GM19240 (cell line): ENCODE measurements around the gene NLRC3.
A peak's percentile ranks its signal among the peaks of the same experiment; 100 is the strongest.

Experiments used
- DNase-seq: peaks from one replicate; pipeline ENCODE4 v3.0.0; 2011; ENCODE audit warnings: low spot score; ENCODE audit not compliant: insufficient read length

NLRC3 gene

DNA sequence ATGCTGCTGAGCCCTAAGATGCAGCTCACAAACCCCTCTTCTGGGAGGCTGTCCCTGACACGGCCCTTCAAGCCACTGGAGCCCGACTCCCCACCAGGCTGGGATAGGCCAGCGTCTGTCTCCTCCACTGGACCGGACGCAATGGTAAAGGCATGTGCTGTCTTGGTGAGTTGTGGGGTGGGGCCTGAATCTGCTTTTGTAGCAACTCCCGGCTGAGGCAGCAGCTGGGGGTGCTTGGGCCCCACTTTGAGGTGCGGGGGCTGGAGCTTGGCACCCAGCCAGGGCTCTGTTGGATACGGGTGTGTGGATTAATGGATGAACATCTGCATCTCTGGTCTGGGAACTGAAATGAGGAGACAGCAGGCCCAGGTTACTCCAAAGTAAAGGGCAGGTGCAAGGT, 3.5 kb upstream of the NLRC3 start:
- no peak for DNase-seq

GRCh38 chr16:3580251-3580651, 3.0 kb upstream of the NLRC3 start:
- no peak for DNase-seq

DNA sequence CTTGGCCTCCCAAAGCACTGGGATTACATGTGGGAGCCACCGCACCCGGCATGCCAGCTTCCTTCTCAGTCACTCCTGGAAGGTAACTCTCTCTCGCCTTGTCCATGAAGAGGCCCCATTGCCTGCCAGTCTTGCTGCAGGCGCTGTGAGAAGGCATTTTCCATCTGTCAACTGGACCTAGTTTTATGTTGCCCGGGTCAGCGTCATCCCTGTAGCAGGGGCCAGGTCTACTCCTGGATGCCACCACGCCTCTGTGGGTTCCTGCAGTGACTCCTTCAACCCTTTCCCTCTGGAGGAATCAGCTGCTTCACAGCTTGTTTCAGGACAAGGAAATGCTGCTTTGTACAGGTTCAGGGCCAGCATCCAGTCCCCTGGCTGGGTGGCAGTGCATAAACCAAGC, 2.6 kb upstream of the NLRC3 start:
- no peak for DNase-seq

DNA sequence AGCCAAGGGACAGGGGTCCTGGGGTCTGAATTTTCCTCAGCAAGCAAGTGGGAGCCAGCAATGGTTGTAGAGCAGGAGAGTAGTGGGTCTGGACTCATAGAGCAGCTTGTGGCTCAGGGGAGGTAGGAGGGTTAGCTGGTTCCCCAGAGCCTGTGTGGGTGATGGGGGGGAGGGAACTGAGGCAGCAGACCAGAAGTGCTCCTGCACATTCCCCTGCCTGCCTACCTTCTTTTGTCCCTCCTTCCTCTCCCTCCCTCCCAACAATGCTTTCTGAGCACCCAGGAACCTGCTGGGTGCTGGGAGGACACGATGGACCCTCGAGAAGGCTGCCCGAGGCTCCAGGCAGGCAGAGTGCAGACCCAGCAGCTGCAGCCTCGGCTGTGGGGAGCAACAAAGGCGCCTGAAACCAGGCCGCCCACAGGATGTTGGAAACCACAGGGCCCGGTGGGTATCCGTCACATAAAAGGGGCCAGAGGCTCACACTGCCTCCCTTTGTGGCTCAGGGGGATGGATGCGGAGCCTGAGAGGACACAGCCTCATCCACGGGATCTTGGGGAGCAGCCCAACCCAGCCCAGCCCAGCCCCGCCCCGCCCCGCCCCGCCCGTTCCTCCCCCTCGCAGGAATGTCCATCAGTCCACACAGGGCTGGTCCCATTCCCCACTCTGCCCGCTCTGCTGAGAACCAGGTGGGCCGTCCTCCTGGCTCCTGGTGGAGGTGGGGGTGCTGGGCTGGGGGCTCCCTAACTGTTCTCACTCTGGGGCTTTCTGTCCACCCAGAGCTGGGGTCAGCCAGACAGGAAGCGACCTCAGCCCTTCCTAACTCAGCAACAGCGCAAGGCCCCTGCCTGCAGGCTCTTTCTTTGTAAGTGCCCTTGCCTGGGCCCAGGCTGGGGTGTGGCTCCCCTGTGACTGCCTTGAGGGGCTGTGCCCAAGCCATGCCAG, 1.7 kb upstream of the NLRC3 start:
- DNase-seq = peak; percentile 74

- no peak for DNase-seq
Observed at GRCh38 chr16:3578121-3578520, 918 bp upstream of the NLRC3 start.

DNA sequence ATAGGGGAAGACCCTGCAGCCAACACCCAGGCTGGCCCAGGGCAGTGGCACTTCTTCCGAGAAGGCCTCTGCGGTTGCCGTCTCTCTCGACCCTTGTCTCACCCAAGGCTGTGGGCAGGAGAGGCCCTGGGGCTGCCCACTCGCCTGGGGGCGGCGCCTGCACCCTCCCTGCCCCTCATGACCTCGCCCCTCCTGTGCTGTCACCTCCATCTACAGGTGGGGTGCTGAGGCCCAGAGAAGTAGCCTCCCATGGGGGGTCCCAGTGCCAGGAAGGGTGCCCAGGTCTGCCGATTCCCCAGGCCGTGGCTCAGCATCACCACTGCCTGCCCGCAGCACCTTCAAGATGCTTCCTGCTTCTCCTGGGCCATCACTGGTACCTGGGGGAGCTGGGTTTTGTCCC, 992 bp downstream of the NLRC3 start:
- no peak for DNase-seq

DNA sequence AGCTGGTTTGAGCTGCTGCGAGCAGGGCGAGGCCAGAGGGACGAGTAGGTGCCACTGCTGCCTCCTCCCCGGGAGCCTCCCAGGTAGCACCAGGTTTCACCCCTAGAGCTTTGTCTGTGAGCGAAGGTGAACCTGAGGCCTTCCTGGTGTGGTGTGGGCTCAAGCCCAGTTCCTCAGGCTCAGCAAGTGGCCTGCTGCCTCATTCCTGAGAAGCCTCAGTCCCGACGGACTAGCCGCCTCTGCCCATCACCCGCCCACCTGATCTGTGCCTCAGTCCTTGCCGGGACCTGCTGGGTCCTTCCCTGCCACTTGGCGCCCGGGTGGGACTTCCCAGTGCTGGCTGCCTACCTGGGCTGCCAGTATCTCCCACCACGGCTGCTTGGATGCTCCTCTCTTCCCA, 1.7 kb downstream of the NLRC3 start:
- no peak for DNase-seq

GRCh38 chr16:3574195-3574594, 3.0 kb downstream of the NLRC3 start:
- no peak for DNase-seq

DNA sequence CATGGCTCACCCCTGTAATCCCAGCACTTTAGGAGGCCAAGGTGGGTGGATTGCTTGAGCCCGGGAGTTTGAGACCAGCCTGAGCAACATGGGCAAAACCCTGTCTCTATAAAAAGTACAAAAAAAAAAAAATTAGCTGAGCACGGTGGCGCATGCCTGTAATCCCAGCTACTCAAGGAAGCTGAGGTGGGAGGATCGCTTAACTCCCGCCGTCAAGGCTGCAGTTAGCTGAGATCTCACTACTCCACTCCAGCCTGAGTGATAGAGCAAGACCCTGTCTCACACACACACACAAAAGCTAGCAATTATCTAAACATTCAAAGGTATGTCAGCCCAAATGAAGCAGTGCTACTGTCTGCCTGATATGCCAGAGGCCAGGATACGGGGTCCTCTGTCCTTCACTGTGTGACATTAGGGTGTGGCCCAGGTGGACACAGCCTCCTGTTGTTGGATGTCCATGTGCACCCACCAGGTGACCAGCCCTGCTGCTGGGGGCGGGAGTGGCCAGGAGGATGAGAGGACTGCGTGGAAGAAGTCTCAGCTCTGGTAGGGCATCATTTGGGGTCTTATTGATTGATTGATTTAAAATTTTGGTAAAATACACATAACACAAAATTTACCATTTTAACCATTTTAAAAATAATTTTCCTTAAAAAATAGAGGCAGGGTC, 3.9 kb downstream of the NLRC3 start:
- DNase-seq = no peak

DNA sequence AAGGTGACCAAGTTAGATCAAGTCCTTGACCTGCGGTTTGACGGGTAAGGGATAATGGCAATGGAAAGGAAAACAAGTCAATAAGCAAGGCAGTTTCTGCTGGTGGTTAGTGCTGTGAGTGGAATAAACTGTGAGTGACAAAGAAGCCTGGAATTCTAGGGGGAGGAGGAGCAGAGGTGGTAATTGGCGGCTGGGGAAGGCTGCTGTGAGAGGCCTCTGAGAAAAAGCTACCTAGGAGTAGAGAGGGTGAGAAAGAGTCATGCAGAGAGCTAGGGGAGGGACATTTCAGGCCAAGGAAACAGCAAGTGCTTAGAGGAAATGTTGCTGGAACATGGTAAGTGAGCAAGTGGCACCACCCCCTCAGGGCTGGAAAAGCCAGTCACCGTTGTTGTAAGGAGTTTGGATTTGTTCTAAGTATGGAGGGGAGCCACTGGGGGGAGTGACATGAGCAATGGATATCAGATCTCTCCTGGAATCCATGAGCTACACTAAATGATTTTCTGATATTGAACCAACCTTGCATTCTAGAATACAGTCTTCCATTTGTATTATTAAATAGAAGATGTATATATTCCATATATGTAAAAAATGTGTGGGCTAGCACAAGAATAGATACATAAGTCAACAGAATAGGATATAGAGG, 6.7 kb downstream of the NLRC3 start:
- no peak for DNase-seq

GRCh38 chr16:3569851-3570250, 7.4 kb downstream of the NLRC3 start:
- DNase-seq = no peak

DNA sequence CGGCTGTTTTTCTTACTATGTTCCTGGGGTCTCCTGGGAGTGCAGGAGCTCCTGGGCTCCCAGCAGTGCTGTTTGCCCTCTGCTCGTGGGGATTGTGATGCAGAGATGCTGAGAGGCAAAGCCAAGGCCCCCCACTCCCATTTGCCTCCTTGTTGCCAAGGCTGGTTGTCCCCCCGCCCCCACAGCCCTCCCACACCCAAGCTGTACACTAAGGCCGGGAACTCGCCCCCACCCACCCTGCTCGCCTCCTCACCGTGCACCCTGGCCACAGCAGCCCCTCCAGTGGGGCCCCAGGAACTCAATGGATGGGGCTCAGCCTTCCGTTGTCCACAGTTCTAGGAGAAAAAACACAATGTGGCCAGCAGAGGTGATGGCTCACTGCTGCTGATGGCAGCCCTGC, 10.2 kb downstream of the NLRC3 start:
- no peak for DNase-seq

DNA sequence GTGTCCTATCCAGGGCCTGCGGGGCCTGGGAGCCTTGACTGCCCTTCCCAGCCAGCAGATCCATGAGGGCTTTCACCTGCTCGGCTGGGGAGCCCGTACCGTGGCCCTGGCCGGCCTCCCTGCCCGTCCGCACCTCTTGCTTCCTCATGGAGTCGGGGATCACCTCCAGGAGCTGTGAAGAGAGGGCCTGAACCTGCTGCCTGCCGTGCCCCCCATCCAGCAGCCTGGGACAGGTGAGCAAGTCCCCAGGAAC, 12.4 kb downstream of the NLRC3 start:
- no peak for DNase-seq

DNA sequence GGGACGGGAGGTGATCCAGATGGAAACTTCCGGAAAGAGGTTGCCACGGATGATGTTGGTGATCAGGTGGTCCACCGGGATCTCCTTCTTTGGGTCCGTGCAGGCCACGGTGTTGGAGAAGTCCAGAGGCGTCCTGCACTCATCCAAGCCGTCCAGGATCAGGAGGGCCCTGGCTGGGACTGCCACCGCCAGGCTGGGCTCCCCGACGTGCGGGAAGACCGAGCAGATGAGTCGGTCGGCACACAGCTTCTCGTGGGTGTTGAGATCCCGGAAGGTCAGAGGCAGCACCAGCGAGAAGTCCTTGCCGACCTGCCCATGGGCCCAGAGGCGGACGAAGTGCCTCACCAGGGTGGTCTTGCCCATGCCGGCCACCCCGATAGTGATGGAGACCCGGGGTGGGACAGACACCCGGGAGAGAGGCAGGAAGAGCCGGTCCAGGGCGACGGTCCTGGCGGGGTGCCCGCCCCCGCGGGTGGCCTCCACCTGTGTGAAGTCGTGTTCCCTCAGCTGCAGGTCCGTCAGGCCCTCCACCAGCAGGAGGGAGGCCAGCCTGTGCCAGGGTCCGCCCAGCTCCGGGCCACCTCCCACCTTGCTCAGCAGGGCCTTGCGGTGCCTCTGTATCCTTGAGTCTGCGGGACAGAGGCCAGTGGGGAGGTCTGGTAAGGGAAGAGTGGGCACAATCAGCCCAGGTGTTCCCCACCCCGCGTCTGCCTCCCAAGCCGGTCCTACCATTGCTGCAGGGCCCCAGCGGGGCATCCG, 12.9 kb downstream of the NLRC3 start:
- DNase-seq = no peak

GRCh38 chr16:3562914-3563480, 14.2 kb downstream of the NLRC3 start:
- DNase-seq = no peak

- DNase-seq = no peak
Observed at GRCh38 chr16:3561626-3562025, 15.6 kb downstream of the NLRC3 start.

DNA sequence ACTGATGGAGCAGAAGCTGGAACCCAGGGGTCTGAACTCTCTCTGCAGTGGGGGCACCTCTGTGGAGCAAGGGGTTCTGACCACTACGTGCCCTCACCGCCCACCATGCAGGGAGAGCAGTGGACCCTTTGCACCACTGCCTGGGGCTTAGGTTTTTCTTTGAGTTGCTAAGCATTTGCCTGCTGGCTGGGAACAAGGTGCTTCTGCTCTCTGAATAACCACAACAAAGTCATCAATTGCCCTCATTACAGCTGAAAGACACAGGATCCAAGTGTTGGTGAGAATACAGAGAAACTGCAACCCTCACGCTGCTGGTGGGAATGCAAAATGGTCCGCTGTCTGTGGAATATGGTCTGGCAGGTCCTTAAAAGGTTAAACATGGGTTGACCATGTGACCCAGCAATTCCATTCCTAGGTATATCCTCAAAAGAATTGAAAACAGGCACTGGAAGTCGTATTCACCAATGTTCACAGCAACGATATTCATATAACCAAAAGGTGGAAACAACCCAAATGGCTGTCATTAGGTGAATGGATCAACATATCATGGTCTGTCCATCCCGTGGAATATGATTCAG, 22.8 kb downstream of the NLRC3 start:
- no peak for DNase-seq

- DNase-seq = no peak
Observed at GRCh38 chr16:3553138-3553923, 23.9 kb downstream of the NLRC3 start.

DNA sequence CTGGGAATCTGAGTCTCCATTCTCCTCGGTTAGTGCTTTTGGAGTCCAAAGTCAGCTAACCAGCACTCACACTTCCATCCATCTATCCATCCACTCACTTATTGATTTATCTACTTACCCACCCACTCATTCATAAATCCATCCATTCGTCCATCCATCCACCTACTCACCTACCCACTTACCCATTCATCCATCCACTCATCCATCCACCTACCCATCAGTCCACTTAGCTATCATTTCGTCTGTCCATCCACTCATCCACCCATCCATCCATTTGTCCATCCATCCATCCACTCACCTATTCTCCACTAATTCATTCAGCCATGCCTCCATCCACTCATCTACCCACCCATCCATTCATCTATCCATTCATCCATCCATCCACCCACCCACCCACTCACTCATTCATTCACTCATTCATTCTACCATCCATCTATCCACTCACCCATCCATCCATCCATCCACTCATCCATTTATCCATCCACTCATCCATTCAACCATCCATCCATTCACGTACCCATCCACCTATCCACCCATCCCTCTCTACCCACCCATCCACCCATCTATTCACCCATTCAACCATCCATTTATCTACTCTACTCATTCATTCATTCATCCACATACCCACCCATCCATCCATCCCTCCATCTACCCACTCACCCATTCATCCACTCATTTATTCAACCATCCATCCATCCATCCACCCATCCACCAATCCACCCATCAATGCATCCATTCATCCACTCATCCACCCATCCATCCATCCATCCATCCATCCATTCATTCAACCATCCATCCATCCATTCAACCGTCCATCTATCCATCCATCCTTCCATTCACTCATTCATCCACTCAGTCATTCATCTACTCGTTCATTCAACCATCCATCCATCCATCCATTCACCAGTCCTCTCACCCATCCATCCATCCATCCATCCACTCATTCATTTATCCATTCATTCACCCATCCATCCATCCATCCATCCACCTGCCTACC, 26.1 kb downstream of the NLRC3 start:
- DNase-seq = no peak
